ENCODE data around the gene TMEFF2. TPM values are rescaled to one million over a fixed set of nuclear protein-coding genes. Genes with fewer than 3 reads are reported as not detected.

TMEFF2 gene
- total and polyA plus RNA-seq, 2 of the 4 experiments (the other 2 are of a cell fraction) = 1.3 to 3.0 TPM

GRCh38 chr2:192090911-192091310 lies 103.8 kb downstream of the TMEFF2 start:
- Histone ChIP-seq H3K9me3 (ENCODE audit: control insufficient read depth, insufficient read depth, low read length) (no peaks in the 10 kb centered on the region), H3K79me1 (ENCODE audit: low read depth in 1 of 2, low read length in 2 of 2) (no peaks in the 10 kb centered on the region), H2BK15ac (ENCODE audit: low read depth, low read length) (no peak overlapping the region), H3K4me2 (ENCODE audit: low read depth, low read length) (no peak overlapping the region), H4K91ac (ENCODE audit: insufficient read depth, low read depth, low read length) (no peak overlapping the region), H3K9ac (ENCODE audit: low read depth, low read length) (no peak overlapping the region), H3K9me1 (ENCODE audit: insufficient read depth, low read length) (no peaks in the 10 kb centered on the region), H3K36me3 (ENCODE audit: control insufficient read depth, insufficient read depth, low read length) (no peaks in the 10 kb centered on the region), H3K27me3 (ENCODE audit: control insufficient read depth, insufficient read depth, low read length) (no peaks in the 10 kb centered on the region), H2AFZ (replicated peaks; ENCODE audit: low read length, poor library complexity) (peak overlapping the region; percentile 52), H2BK20ac (ENCODE audit: low read depth, low read length) (no peak overlapping the region), H3K56ac (ENCODE audit: extremely low read depth, insufficient read depth, low read length) (no peak overlapping the region), H2BK120ac (ENCODE audit: low read depth, low read length) (no peak overlapping the region), H4K20me1 (ENCODE audit: insufficient read depth, low read length) (no peaks in the 10 kb centered on the region), H3K18ac (ENCODE audit: low read depth, low read length) (no peak overlapping the region), H3K4ac (ENCODE audit: low read depth, low read length) (no peak overlapping the region), H3K23ac (ENCODE audit: low read depth, low read length) (no peak overlapping the region; the same call in 1 of the 2 replicates), H3K4me1 (ENCODE audit: control insufficient read depth, insufficient read depth, low read length) (no peaks in the 10 kb centered on the region), H4K5ac (ENCODE audit: low read depth, low read length) (no peak overlapping the region), H4K8ac (ENCODE audit: low read depth in 2 of 2, low read length in 2 of 2) (no peak overlapping the region), H2AK5ac (ENCODE audit: low read depth, low read length) (no peak overlapping the region), H3K4me3 (ENCODE audit: insufficient read depth, low read depth, low read length) (no peak overlapping the region), H2AK9ac (replicated peaks; ENCODE audit: low read depth, low read length, poor library complexity) (no peak overlapping the region), H3K27ac (ENCODE audit: insufficient read depth, low read length) (no peak overlapping the region), H2BK5ac (ENCODE audit: low read depth, low read length, poor library complexity, severe bottlenecking) (no peak overlapping the region), H3K14ac (replicated peaks; ENCODE audit: low read depth, low read length) (no peak overlapping the region)
- ChIA-PET POLR2A (ENCODE audit: unreplicated experiment) (interaction anchor here (0.6 kb wide), 1 partner anchor 19 kb away, joined by 4 read pairs; no protein-coding TSS in a partner anchor), CTCF (interaction anchor here (0.7 to 2.1 kb wide), 2 partner anchors 16 to 159 kb away, joined by 4 to 5 read pairs; no protein-coding TSS in a partner anchor)
- TF ChIP-seq USF2 (IDR thresholded peaks at IDR 0.05; ENCODE audit: low read depth, low read length) (no peak), POLR2A (IDR thresholded peaks at IDR 0.05; ENCODE audit: low read depth, low read length) (no peak), CEBPB (IDR thresholded peaks at IDR 0.05; ENCODE audit: low read depth, low read length) (no peak), BHLHE40 (IDR thresholded peaks at IDR 0.05; ENCODE audit: low read depth, low read length) (no peak), NFE2L2 (IDR thresholded peaks at IDR 0.05; ENCODE audit: low read depth, low read length) (no peak), RAD21 (IDR thresholded peaks at IDR 0.05; ENCODE audit: low read length) (no peak), ELK1 (IDR thresholded peaks at IDR 0.05; ENCODE audit: borderline replicate concordance, low read depth, low read length) (no peak), MAFK (IDR thresholded peaks at IDR 0.05; ENCODE audit: low read depth, low read length) (no peak), CTCF (conservative IDR thresholded peaks at IDR 0.05; ENCODE audit: low read depth, low read length) (no peak), RFX5 (IDR thresholded peaks at IDR 0.05; ENCODE audit: low read depth, low read length) (no peak), FOS (IDR thresholded peaks at IDR 0.05; ENCODE audit: low read depth, low read length) (no peak), CHD1 (IDR thresholded peaks at IDR 0.05; ENCODE audit: low read depth, low read length) (no peak), RCOR1 (IDR thresholded peaks at IDR 0.05; ENCODE audit: insufficient replicate concordance, low read length) (no peak), MXI1 (IDR thresholded peaks at IDR 0.05; ENCODE audit: borderline replicate concordance, low read depth, low read length) (no peak), SMC3 (IDR thresholded peaks at IDR 0.05; ENCODE audit: low read depth, low read length) (no peak), MAZ (IDR thresholded peaks at IDR 0.05; ENCODE audit: borderline replicate concordance, low read depth, low read length) (no peak)
- WGBS, 2 experiments (ENCODE audit: extremely low coverage in 2 of 2, insufficient read length in 1 of 2) = no CpG with 5 or more reads among the region's 7 CpGs
- dilution Hi-C loops (cut with HindIII; ENCODE audit: low sequenced_read_pairs, unreplicated experiment) = no loop called here
- in situ Hi-C loops (cut with MboI; ENCODE audit: low sequenced_read_pairs) = no loop called here
- no TSS peak for BruUV-seq (replicated peaks)
- no peak for ATAC-seq (ENCODE audit: low read depth)
- intact Hi-C loops (cut with micrococcal nuclease) = no loop called here
- DNase-seq = no peak

All from IMR-90 (cell line).